HG03442 (cell line): ENCODE measurements around the gene ACTR10.
A peak's percentile ranks its signal among the peaks of the same experiment; 100 is the strongest.

ENCODE experiments used
- ATAC-seq: cut with Tn5 transposase; IDR thresholded peaks from one replicate; pipeline ENCODE4 v1.9.1; 2021; ENCODE audit warnings: mild to moderate bottlenecking, moderate library complexity; ENCODE audit not compliant: unreplicated experiment

The ACTR10 gene

DNA sequence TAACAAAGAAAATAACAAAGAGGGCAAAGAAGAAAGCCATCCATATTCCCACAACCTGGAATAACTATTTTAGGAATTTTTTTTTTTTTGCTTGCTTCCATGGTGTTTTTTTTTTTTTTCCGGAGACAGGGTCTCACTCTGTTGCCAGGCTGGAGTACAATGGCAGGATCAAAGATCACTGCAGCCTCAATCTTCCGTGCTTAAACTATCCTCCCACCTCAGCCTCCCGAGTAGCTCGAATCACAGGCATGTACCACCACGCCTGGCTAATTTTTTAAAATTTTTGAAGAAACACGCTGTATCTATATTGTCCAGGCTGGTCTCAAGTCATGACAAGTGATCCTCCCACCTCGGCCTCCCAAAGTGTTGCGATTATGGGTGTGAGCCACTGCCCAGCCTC lies 78.2 kb downstream of the ACTR10 start:
- no peak for ATAC-seq

DNA sequence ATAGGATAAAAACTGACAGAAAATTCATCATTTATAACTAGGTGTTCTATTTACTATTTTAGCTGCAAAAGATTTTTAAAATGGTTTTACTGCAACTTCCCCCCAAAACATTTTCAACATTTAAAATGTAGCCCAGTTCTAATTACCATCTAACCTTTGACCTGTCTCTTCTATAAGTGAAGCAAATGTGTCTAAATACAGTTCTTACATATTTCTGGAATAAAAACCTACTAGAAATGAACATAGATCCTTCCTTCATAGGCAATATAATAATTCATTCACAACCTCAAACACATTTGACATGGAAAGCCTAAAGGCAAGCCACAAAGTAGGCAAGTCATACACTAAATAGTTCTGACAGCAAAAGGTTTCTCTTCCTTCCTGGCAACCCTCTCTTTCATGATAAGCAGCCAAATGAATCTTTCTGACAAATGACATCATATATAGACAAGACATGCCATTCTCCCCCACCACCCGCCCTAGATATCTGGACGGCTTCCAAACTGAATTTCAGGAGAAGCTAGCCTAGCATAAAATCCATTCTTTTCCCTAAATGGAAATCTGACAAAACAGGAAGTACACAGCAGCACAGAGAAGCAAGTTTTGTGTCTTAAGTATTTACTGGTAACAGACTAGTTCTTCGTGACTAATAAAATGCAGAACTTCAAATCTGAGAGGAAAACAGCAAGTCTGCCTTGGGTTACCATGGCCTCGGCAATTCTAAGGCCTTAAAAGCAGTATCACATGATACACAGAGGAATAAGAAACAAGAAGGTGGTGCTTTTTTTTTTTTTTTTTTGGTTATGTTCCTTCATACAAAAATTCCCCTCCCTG lies 81.2 kb downstream of the ACTR10 start:
- peak; percentile 76 for ATAC-seq

DNA sequence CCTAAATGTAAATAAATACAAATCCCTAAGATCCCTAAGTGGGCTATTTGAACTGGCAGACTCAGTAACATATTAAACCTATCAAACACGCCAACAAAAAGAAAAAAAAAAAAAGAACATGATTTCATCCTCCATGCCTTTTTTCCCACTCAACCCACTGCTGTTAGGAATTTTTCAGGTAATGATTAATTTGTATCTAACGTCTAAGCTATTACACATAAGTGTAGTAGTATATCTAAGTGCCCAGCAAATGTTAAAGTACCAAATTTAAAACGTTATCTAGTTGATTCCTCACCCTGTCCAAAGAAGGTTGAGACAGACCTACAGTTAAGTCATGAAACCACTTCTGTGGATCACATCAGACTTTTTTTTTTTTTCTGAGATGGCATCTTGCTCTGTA lies 82.0 kb downstream of the ACTR10 start:
- ATAC-seq = no peak

DNA sequence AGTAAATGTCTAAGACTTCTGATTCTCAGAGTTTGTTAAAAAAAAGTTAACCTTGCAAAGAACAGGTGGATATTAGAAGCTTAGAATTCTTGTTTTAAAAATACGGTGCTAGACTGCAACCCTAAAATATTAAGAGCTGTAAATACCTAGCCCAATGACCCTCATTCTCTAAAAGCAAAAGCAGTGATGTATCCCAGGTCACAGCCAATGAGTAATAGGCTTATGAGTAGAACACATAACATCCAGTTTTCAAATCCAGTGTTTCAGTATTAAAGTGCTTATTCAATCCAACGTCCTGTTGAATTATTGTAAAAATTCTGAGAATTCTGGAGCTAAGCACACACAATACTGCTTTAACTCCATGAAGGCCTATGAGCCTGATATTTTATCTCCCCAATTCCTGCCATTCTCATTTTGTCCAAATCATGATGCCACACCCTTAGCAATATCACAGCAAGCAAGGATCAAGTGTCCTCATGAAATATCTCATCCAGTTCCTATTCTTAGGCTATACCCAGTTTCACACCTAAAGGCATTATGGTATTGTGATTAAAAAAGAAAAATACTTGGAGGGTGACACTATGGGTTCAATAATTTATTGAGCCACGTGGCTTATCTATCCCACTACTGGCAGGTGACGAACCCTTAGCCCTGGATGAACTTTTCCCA lies 83.1 kb downstream of the ACTR10 start:
- ATAC-seq = no peak

DNA sequence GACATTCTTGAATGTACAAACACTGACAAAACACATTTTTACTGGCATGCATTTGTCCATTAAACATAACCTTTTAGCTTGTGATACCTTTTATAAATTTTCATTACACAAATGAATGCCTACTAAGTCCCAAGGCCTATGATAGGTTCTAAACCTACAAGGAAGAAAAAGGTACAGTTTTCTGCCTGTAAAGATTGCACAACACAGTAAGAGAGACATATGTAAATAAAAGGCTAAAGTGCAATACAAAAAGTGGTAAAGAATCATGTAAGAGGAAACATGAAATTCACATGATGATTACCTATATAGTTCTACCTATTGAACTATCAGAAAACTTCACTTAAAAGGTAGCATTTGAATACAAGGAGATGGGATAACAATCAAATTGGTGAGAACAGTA lies 83.8 kb downstream of the ACTR10 start:
- ATAC-seq = no peak

DNA sequence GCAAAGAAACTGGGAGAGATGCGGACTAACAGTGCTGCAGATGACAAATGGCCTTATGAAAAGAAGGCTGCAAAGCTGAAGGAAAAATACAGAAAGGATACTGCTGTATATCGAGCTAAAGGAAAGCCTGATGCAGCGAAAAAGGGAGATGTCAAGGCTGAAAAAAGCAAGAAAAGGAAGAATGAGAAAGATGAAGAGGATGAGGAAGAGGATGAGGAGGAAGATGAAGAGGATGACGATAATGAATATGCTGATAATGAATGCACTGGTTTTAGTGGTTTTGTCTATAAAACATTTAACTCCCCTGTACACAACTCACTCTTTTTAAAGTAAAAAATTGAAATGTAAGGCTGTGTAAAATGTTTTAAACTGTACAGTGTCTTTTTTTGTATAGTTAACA lies 85.2 kb downstream of the ACTR10 start:
- ATAC-seq = no peak
